H1 (cell line): Measurements from ENCODE around the gene POLR3C.

ENCODE experiments used
- CTCF ChIP-seq, 3 experiments: IDR thresholded peaks; 1 replicate in 2 of 3; 2 replicates in 1 of 3; pipeline versions ENCODE4 v1.5.1 to v1.6.1; 2011; ENCODE audit warnings: low read length in 3 of 3, mild to moderate bottlenecking in 3 of 3, inconsistent platforms in 2 of 3, low read depth in 1 of 3, moderate library complexity in 1 of 3; ENCODE audit not compliant: insufficient read depth in 1 of 3; ENCODE audit errors: control extremely low read depth in 1 of 3
- EP300 ChIP-seq, 2 experiments: IDR thresholded peaks; 1 replicate in 1 of 2; 2 replicates in 1 of 2; pipeline ENCODE4 v1.6.1; 2011 to 2012; ENCODE audit warnings: low read depth in 2 of 2, low read length in 2 of 2, mild to moderate bottlenecking in 2 of 2, borderline replicate concordance in 1 of 2, inconsistent platforms in 1 of 2, moderate library complexity in 1 of 2
- HDAC2 ChIP-seq, 2 experiments: fragments of 300-600 bp in 1 of 2; sonication (generic) in 1 of 2; IDR thresholded peaks; 2 replicates each; pipeline ENCODE4 v1.6.1; 2011 to 2012; ENCODE audit warnings: low read depth in 2 of 2, low read length in 2 of 2, mild to moderate bottlenecking in 2 of 2, moderate library complexity in 2 of 2, borderline replicate concordance in 1 of 2, inconsistent platforms in 1 of 2
- MAFK ChIP-seq: IDR thresholded peaks from 2 replicates; pipeline ENCODE4 v1.6.1; 2012; ENCODE audit warnings: low read depth, mild to moderate bottlenecking, improper control_type of control experiment, low read length
- MAX ChIP-seq: IDR thresholded peaks from 2 replicates; pipeline ENCODE4 v1.6.1; 2012; ENCODE audit warnings: inconsistent platforms
- POLR2A ChIP-seq, 2 experiments: IDR thresholded peaks; 1 replicate in 1 of 2; 2 replicates in 1 of 2; pipeline ENCODE4 v1.6.1; 2011; ENCODE audit warnings: low read depth in 2 of 2, low read length in 2 of 2, mild to moderate bottlenecking in 2 of 2; ENCODE audit errors: control extremely low read depth in 1 of 2
- RAD21 ChIP-seq, 2 experiments: IDR thresholded peaks in 1 of 2; conservative IDR thresholded peaks in 1 of 2; 2 replicates each; pipeline ENCODE4 v1.6.1; 2011; ENCODE audit warnings: low read depth in 2 of 2, low read length in 2 of 2, improper control_type of control experiment in 1 of 2, inconsistent platforms in 1 of 2, mild to moderate bottlenecking in 1 of 2, moderate library complexity in 1 of 2
- TEAD4 ChIP-seq: IDR thresholded peaks from 2 replicates; pipeline ENCODE4 v1.6.1; 2012; ENCODE audit warnings: low read depth, low read length, inconsistent platforms, mixed read lengths
- USF2 ChIP-seq: IDR thresholded peaks from 2 replicates; pipeline ENCODE4 v1.6.1; 2011; ENCODE audit warnings: low read length, improper control_type of control experiment

- TF ChIP-seq POLR2A (IDR thresholded peaks at IDR 0.05; ENCODE audit: control extremely low read depth in 1 of 2, low read depth in 2 of 2, low read length in 2 of 2) (no peak), EP300 (IDR thresholded peaks at IDR 0.05; ENCODE audit: borderline replicate concordance in 1 of 2, low read depth in 2 of 2, low read length in 2 of 2) (no peak), CTCF (IDR thresholded peaks at IDR 0.05; ENCODE audit: control extremely low read depth in 1 of 3, insufficient read depth in 1 of 3, low read depth in 1 of 3, low read length in 3 of 3) (no peak), TEAD4 (no peak), RAD21 (IDR thresholded peaks at IDR 0.05 in 1 of 2, conservative IDR thresholded peaks at IDR 0.05 in 1 of 2; ENCODE audit: low read depth in 2 of 2, low read length in 2 of 2) (no peak), MAX (no peak), HDAC2 (IDR thresholded peaks at IDR 0.05; ENCODE audit: borderline replicate concordance in 1 of 2, low read depth in 2 of 2, low read length in 2 of 2) (no peak), MAFK (no peak), USF2 (no peak)
Observed at GRCh38 chr1:145824499-145824842, 471 bp downstream of the POLR3C start.
